Upper lobe of right lung (tissue), 1 donor: Measurements from ENCODE around the gene PKLR. TPM values are rescaled to one million over a fixed set of nuclear protein-coding genes. Genes with fewer than 3 reads are reported as not detected.
A peak's percentile ranks its signal among the peaks of the same experiment; 100 is the strongest.

Experiments
- ATAC-seq: fragments of 200-7000 bp; cut with Tn5 transposase; one replicate; pipeline ENCODE4 v1.9.1; 2020; ENCODE audit warnings: mild to moderate bottlenecking, moderate library complexity
- DNase-seq: peaks from one replicate; pipeline ENCODE4 v3.0.0-alpha.2; 2020
- H3K27ac ChIP-seq: fragments of 200-600 bp; one replicate; pipeline ENCODE4 v1.8.0; 2022
- H3K27me3 ChIP-seq: fragments of 200-600 bp; one replicate; pipeline ENCODE4 v1.8.0; 2022; ENCODE audit warnings: mild to moderate bottlenecking
- H3K36me3 ChIP-seq: fragments of 200-600 bp; one replicate; pipeline ENCODE4 v1.8.0; 2022
- H3K4me1 ChIP-seq: fragments of 200-600 bp; one replicate; pipeline ENCODE4 v1.8.0; 2022
- H3K4me3 ChIP-seq: fragments of 200-600 bp; one replicate; pipeline ENCODE4 v1.8.0; 2022; ENCODE audit warnings: mild to moderate bottlenecking
- H3K9me3 ChIP-seq: fragments of 200-600 bp; one replicate; pipeline ENCODE4 v1.8.0; 2022
- intact Hi-C: fragments of 100-400 bp; cut with DNase I; formaldehyde crosslinking; loops from one replicate; pipeline ENCODE4 v1.11.0; 2022
- total RNA-seq: library from RNA; stranded (reverse); fragmentation: NEBNext Ultra II Directional; extraction: Animal tissue kit (Norgen Biotek cat#: 25700); gene quantifications from one replicate; pipeline ENCODE4 v1.2.1, GENCODE V29; 2021
- TF ChIP-seq, protein P1 (sequence below): fragments of 200-600 bp; IDR thresholded peaks from one replicate; pipeline ENCODE4 v1.8.0; 2022; ENCODE audit warnings: antibody characterized with exemption
- donor health status: DM: no; HTN: yes; CAD: no; lungs with severe emphysema.

PKLR gene
- total RNA-seq, 1 donor from 2014 or later: not detected

DNA sequence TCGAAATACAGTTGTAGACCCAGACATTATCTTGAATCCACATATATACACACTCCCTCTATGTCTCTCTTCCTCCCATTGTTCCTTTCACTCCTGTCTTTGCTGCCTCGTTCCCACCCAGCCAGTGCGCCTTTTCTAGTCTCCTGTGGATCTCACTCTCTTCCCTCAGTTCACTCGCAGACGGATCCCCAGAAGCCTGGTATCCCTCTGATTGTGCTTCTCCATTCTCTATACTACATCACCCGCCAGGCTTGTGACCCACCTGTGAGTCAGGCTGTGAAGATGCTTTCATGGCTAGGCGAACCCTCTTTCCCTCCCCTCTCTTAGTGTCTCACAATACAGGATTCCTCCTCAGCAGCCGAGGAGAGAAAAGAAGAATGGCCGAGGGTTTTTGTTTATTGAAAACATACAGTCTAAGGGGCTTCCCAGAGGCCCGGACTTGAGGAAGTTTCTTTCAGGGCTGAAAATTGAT lies 22.5 kb downstream of the PKLR start:
- H3K36me3 ChIP-seq: no peaks in the 10 kb centered on the region
- no peak overlapping the region for H3K4me3 ChIP-seq
- intact Hi-C loops: no loop called here
- H3K27ac ChIP-seq: no peak overlapping the region
- DNase-seq (no peak), ATAC-seq (no peak)
- H3K27me3 ChIP-seq: no peaks in the 10 kb centered on the region
- H3K4me1 ChIP-seq: peaks cover 15% of the 10 kb centered on the region
- H3K9me3 ChIP-seq: no peaks in the 10 kb centered on the region
- TF ChIP-seq, protein P1, sequence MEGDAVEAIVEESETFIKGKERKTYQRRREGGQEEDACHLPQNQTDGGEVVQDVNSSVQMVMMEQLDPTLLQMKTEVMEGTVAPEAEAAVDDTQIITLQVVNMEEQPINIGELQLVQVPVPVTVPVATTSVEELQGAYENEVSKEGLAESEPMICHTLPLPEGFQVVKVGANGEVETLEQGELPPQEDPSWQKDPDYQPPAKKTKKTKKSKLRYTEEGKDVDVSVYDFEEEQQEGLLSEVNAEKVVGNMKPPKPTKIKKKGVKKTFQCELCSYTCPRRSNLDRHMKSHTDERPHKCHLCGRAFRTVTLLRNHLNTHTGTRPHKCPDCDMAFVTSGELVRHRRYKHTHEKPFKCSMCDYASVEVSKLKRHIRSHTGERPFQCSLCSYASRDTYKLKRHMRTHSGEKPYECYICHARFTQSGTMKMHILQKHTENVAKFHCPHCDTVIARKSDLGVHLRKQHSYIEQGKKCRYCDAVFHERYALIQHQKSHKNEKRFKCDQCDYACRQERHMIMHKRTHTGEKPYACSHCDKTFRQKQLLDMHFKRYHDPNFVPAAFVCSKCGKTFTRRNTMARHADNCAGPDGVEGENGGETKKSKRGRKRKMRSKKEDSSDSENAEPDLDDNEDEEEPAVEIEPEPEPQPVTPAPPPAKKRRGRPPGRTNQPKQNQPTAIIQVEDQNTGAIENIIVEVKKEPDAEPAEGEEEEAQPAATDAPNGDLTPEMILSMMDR: no peak

DNA sequence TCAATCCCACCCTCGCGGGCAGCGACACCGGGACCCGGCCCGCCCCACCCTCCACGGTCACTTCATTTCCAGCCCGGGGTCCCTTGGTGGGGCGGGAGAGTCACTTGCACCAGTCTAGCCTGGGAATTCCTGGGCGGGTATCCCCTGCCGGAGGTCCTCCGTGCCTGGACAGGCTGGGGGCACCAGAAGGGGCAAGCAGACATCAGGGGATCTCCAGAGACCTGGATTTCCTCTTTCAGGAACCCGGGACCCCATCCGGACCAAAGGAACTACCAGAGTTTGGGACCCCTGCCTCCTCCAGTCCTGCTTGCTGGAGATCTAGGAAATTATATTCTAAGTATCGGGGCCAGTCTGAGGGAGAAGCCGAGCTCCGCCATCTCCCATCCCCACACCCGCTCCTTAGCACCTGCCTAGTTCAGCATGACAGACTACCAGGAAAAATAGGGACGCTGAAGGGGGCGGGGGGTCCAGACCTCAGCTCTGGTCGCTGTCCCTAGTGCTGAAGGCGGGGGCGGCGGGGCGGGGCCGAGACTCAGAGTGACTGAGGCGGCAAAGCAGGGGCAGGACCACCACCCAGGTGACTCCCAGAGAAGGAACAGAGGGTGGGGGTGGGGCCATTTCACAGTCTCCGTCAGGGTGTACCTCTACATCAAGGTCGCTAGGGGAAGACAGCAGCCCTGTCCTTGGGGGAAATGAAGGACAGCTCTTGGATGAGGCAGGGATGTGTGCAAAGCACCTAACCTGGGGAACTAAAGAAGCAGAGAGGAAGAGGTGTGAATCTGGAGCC lies 23.1 kb downstream of the PKLR start:
- H3K4me1 ChIP-seq: peaks cover 16% of the 10 kb centered on the region
- TF ChIP-seq, protein P1: peak; percentile 29
- H3K36me3 ChIP-seq: no peaks in the 10 kb centered on the region
- no peaks in the 10 kb centered on the region for H3K9me3 ChIP-seq
- H3K4me3 ChIP-seq: peak overlapping the region; percentile 79
- H3K27ac ChIP-seq: no peak overlapping the region
- intact Hi-C loops: no loop called here
- DNase-seq (peak; percentile 79), ATAC-seq (peak; percentile 2)
- no peaks in the 10 kb centered on the region for H3K27me3 ChIP-seq

DNA sequence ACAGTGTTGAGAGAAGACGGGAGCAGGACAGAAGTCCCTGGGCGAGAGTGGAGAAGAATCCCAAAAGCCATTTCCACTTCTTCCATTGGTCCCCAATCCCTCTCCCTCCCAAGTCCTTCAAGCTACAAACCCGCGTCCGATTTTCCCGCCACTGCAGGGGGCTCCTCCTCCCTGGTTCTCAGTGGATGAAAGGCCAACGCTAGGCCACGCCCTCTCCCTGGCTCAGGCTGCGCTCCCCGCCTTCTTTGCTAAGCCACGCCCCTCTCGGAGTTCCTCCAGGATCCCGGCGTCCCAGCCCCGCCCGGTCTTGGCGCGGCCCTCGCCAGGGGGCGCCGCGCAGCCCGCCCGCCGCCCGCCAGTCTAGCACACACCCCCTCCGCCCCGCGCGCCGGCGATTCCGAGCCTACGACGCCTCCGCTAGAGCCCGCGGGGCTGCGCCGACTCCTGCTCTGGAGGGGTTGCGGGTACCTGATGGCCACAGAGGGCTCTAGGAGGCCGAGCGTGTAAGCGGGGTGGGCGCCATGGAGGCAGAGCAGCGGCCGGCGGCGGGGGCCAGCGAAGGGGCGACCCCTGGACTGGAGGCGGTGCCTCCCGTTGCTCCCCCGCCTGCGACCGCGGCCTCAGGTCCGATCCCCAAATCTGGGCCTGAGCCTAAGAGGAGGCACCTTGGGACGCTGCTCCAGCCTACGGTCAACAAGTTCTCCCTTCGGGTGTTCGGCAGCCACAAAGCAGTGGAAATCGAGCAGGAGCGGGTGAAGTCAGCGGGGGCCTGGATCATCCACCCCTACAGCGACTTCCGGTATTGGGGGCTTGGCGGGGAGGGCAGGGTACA lies 24.0 kb downstream of the PKLR start, which contains the start of gene HCN3:
TSS of gene HCN3 (plus strand) at position 394 of the 832 bp plus-strand sequence. CDS start at position 522, 128 bp downstream.
- Histone ChIP-seq H3K36me3 (no peaks in the 10 kb centered on the region), H3K27me3 (no peaks in the 10 kb centered on the region), H3K9me3 (no peaks in the 10 kb centered on the region), H3K4me1 (peaks cover 18% of the 10 kb centered on the region), H3K27ac (peak within 1 kb of the TSS; percentile 51), H3K4me3 (peak within 1 kb of the TSS; percentile 79)
- peak; percentile 93 for ATAC-seq
- TF ChIP-seq, protein P1: peak; percentile 73
- intact Hi-C loops: no loop called here
- DNase-seq: peak; percentile 99

DNA sequence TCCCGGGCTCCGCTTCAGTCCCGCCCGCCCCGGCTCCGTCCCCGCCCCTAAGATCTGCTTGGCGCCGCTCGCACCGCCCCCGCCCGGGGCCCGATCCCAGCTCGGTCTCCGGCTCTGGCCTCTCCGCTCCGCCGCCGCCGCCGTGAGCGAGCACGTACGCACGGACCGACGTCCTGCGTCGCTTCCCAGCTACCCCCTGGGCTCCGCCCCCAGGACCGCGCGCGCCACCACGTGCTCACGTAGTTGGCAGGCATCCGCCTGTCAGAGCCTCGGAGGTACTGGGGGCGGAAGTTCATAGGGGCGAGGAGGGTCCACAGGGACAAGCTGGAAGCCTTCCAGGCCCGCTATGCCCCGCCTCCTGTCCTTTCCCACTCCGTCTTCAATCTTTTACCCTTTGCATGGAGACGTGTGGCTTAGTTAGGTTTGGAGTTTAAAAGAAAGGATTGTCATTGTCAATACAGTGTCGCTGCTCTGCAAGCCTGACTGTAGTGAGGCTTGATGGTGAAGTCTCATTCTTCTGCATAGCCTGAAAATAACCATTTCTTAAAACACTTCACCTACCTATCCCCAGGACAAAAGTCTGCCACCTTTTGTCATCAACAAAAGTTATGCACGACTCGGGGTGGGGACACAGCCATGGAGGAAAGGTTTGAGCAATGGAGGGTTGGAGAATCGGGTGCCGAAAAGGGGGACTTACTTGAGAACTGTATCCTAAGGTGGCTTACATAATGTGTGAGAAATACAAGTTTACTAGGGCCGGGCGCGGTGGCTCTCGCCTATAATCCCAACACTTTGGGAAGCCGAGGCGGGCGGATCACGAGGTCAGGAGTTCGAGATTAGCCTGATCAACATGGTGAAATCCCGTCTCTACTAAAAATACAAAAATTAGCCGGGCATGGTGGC lies 27.6 kb downstream of the PKLR start, which contains the start of gene CLK2:
TSS of gene CLK2 (minus strand) at position 162 of the 903 bp plus-strand sequence. CDS start 2,527 bp downstream, outside the sequence.
- Histone ChIP-seq H3K4me1 (peaks cover 27% of the 10 kb centered on the region), H3K4me3 (peak within 1 kb of the TSS; percentile 68), H3K27me3 (no peaks in the 10 kb centered on the region), H3K27ac (peak within 1 kb of the TSS; percentile 90), H3K9me3 (no peaks in the 10 kb centered on the region), H3K36me3 (peaks cover 29% of the 10 kb centered on the region)
- peak; percentile 93 for ATAC-seq
- intact Hi-C loops: no loop called here
- TF ChIP-seq, protein P1: no peak
- peak; percentile 99 for DNase-seq
